SIG-M5 treated with dmso at 0.1 percent for 504 hours (cell line): ENCODE data around the gene BANK1.

Experiments
- DNase-seq: peaks from one replicate; lab custom pipeline; 2025; ENCODE audit not compliant: unreplicated experiment; lab: John Stamatoyannopoulos, UW

The BANK1 gene

GRCh38 chr4:102022343-102022742 lies 231.8 kb downstream of the BANK1 start:
- DNase-seq: no peak

- no peak for DNase-seq
Measured at GRCh38 chr4:102027961-102028360, 237.4 kb downstream of the BANK1 start.

- DNase-seq: no peak
Measured at GRCh38 chr4:102031406-102031805, 240.9 kb downstream of the BANK1 start.

GRCh38 chr4:102036016-102036415 lies 245.5 kb downstream of the BANK1 start:
- DNase-seq: no peak

GRCh38 chr4:102036619-102037376 lies 246.3 kb downstream of the BANK1 start:
- DNase-seq: no peak

GRCh38 chr4:102037566-102037965 lies 247.0 kb downstream of the BANK1 start:
- DNase-seq: no peak

- DNase-seq: no peak
Measured at GRCh38 chr4:102042871-102043802, 252.6 kb downstream of the BANK1 start.

GRCh38 chr4:102047616-102048015 lies 257.1 kb downstream of the BANK1 start:
- no peak for DNase-seq

GRCh38 chr4:102055805-102056204 lies 265.3 kb downstream of the BANK1 start:
- no peak for DNase-seq

GRCh38 chr4:102057122-102057521 lies 266.6 kb downstream of the BANK1 start:
- DNase-seq: no peak

- no peak for DNase-seq
Measured at GRCh38 chr4:102061133-102061532, 270.6 kb downstream of the BANK1 start.

- DNase-seq: no peak
Measured at GRCh38 chr4:102064747-102065442, 274.4 kb downstream of the BANK1 start.

GRCh38 chr4:102076622-102077021 lies 286.1 kb downstream of the BANK1 start:
- DNase-seq: no peak

- no peak for DNase-seq
Measured at GRCh38 chr4:102080184-102080583, 289.7 kb downstream of the BANK1 start.

GRCh38 chr4:102089850-102090621 lies 299.5 kb downstream of the BANK1 start:
- no peak for DNase-seq

GRCh38 chr4:102091656-102092055 lies 301.1 kb downstream of the BANK1 start:
- DNase-seq: no peak

- DNase-seq: no peak
Measured at GRCh38 chr4:102094481-102094880, 304.0 kb downstream of the BANK1 start.

GRCh38 chr4:102103368-102103767 lies 312.8 kb downstream of the BANK1 start:
- DNase-seq: no peak

- DNase-seq: no peak
Measured at GRCh38 chr4:102104278-102104677, 313.7 kb downstream of the BANK1 start.

- no peak for DNase-seq
Measured at GRCh38 chr4:102105983-102106382, 315.5 kb downstream of the BANK1 start.
